HEK293T (cell line): Measurements from ENCODE around the gene BAIAP2.

Experiments used
- ARNT ChIP-seq: fragments of 450-650 bp; IDR thresholded peaks from 2 replicates; pipeline ENCODE4 v1.6.1; 2017; ENCODE audit warnings: mild to moderate bottlenecking
- ELF4 ChIP-seq: fragments of 450-650 bp; IDR thresholded peaks from 2 replicates; pipeline ENCODE4 v1.6.1; 2017; ENCODE audit warnings: antibody characterized with exemption
- HDGF ChIP-seq: fragments of 450-650 bp; IDR thresholded peaks from 2 replicates; pipeline ENCODE4 v1.6.1; 2017; ENCODE audit warnings: antibody characterized with exemption, borderline replicate concordance
- SP1 ChIP-seq: fragments of 450-650 bp; IDR thresholded peaks from 2 replicates; pipeline ENCODE4 v1.6.1; 2017
- TARDBP ChIP-seq: fragments of 450-650 bp; IDR thresholded peaks from 2 replicates; pipeline ENCODE4 v1.6.1; 2016
- ZNF384 ChIP-seq: fragments of 450-650 bp; IDR thresholded peaks from 2 replicates; pipeline ENCODE4 v1.6.1; 2016

- no peak for TF ChIP-seq ARNT
- TF ChIP-seq HDGF, result no peak
- no peak for TF ChIP-seq ELF4
- TF ChIP-seq TARDBP, result no peak
- no peak for TF ChIP-seq ZNF384
- no peak for TF ChIP-seq SP1
These were observed 34.2 kb downstream of the BAIAP2 start for GRCh38 chr17:81069135-81069645.
